Neuron (in vitro differentiated cells): ENCODE measurements around the gene LPIN2.

Experiments used
- H2AFZ ChIP-seq: one replicate; pipeline ENCODE4 v1.6.1; 2013; ENCODE audit warnings: low read depth, mild to moderate bottlenecking, inconsistent platforms, low read length, moderate library complexity
- H3K27me3 ChIP-seq: one replicate; pipeline ENCODE4 v1.6.1; 2013; ENCODE audit warnings: low read length; ENCODE audit not compliant: insufficient read depth
- H3K36me3 ChIP-seq: one replicate; pipeline ENCODE4 v1.6.1; 2013; ENCODE audit warnings: low read length; ENCODE audit not compliant: insufficient read depth
- H3K4me1 ChIP-seq: one replicate; pipeline ENCODE4 v1.6.1; 2013; ENCODE audit warnings: low read length; ENCODE audit not compliant: insufficient read depth
- H3K4me3 ChIP-seq: 2 replicates; pipeline ENCODE4 v1.5.1; 2013; ENCODE audit warnings: mild to moderate bottlenecking, low read length, moderate library complexity
- H3K9me3 ChIP-seq: one replicate; pipeline ENCODE4 v1.6.1; 2013; ENCODE audit warnings: low read length

Gene LPIN2

GRCh38 chr18:2990956-2991640 lies 21.8 kb downstream of the LPIN2 start:
- H3K4me3 ChIP-seq, result no peak overlapping the region
- H3K9me3 ChIP-seq, result peaks cover 5% of the 10 kb centered on the region
- H3K36me3 ChIP-seq, result peaks cover 3% of the 10 kb centered on the region
- no peak overlapping the region for H2AFZ ChIP-seq
- no peaks in the 10 kb centered on the region for H3K27me3 ChIP-seq
- no peaks in the 10 kb centered on the region for H3K4me1 ChIP-seq

- Histone ChIP-seq H3K27me3 (no peaks in the 10 kb centered on the region), H3K36me3 (peaks cover 3% of the 10 kb centered on the region), H3K9me3 (peaks cover 5% of the 10 kb centered on the region), H2AFZ (no peak overlapping the region), H3K4me3 (no peak overlapping the region), H3K4me1 (no peaks in the 10 kb centered on the region)
These were observed 24.8 kb downstream of the LPIN2 start for GRCh38 chr18:2987876-2988790.

- Histone ChIP-seq H3K36me3 (peaks cover 3% of the 10 kb centered on the region), H3K4me1 (peaks cover 14% of the 10 kb centered on the region), H3K9me3 (peaks cover 5% of the 10 kb centered on the region), H3K4me3 (no peak overlapping the region), H3K27me3 (no peaks in the 10 kb centered on the region), H2AFZ (no peak overlapping the region)
These were observed 26.6 kb downstream of the LPIN2 start for GRCh38 chr18:2986150-2986865.

GRCh38 chr18:2985628-2986027 lies 27.3 kb downstream of the LPIN2 start:
- no peak overlapping the region for H3K4me3 ChIP-seq
- peaks cover 3% of the 10 kb centered on the region for H3K36me3 ChIP-seq
- H3K27me3 ChIP-seq, result no peaks in the 10 kb centered on the region
- peaks cover 16% of the 10 kb centered on the region for H3K4me1 ChIP-seq
- H2AFZ ChIP-seq, result no peak overlapping the region
- H3K9me3 ChIP-seq, result peaks cover 2% of the 10 kb centered on the region

- Histone ChIP-seq H3K9me3 (peaks cover under 1% of the 10 kb centered on the region), H3K27me3 (no peaks in the 10 kb centered on the region), H3K36me3 (peaks cover 3% of the 10 kb centered on the region), H2AFZ (no peak overlapping the region), H3K4me1 (peaks cover 16% of the 10 kb centered on the region), H3K4me3 (no peak overlapping the region)
These were observed 28.2 kb downstream of the LPIN2 start for GRCh38 chr18:2984703-2985261.

GRCh38 chr18:2984091-2984490 lies 28.9 kb downstream of the LPIN2 start:
- no peak overlapping the region for H2AFZ ChIP-seq
- H3K36me3 ChIP-seq, result peaks cover 3% of the 10 kb centered on the region
- no peak overlapping the region for H3K4me3 ChIP-seq
- H3K4me1 ChIP-seq, result peaks cover 16% of the 10 kb centered on the region
- H3K9me3 ChIP-seq, result no peaks in the 10 kb centered on the region
- H3K27me3 ChIP-seq, result no peaks in the 10 kb centered on the region

GRCh38 chr18:2983296-2983695 lies 29.6 kb downstream of the LPIN2 start:
- H3K4me1 ChIP-seq, result peaks cover 16% of the 10 kb centered on the region
- H3K9me3 ChIP-seq, result no peaks in the 10 kb centered on the region
- no peak overlapping the region for H3K4me3 ChIP-seq
- no peak overlapping the region for H2AFZ ChIP-seq
- H3K27me3 ChIP-seq, result no peaks in the 10 kb centered on the region
- H3K36me3 ChIP-seq, result peaks cover 3% of the 10 kb centered on the region

- Histone ChIP-seq H3K27me3 (no peaks in the 10 kb centered on the region), H3K9me3 (no peaks in the 10 kb centered on the region), H3K4me1 (peaks cover 16% of the 10 kb centered on the region), H2AFZ (no peak overlapping the region), H3K4me3 (no peak overlapping the region), H3K36me3 (peaks cover 3% of the 10 kb centered on the region)
These were observed 30.3 kb downstream of the LPIN2 start for GRCh38 chr18:2982452-2983269.

- Histone ChIP-seq H3K27me3 (no peaks in the 10 kb centered on the region), H3K4me3 (no peak overlapping the region), H2AFZ (no peak overlapping the region), H3K4me1 (peaks cover 16% of the 10 kb centered on the region), H3K9me3 (no peaks in the 10 kb centered on the region), H3K36me3 (no peaks in the 10 kb centered on the region)
These were observed 30.9 kb downstream of the LPIN2 start for GRCh38 chr18:2982022-2982421.

GRCh38 chr18:2981212-2981728 lies 31.7 kb downstream of the LPIN2 start:
- no peak overlapping the region for H3K4me3 ChIP-seq
- peaks cover 16% of the 10 kb centered on the region for H3K4me1 ChIP-seq
- H3K27me3 ChIP-seq, result no peaks in the 10 kb centered on the region
- H2AFZ ChIP-seq, result no peak overlapping the region
- H3K36me3 ChIP-seq, result no peaks in the 10 kb centered on the region
- H3K9me3 ChIP-seq, result no peaks in the 10 kb centered on the region

GRCh38 chr18:2979871-2980790 lies 32.8 kb downstream of the LPIN2 start:
- H3K36me3 ChIP-seq, result no peaks in the 10 kb centered on the region
- H3K4me3 ChIP-seq, result no peak overlapping the region
- no peaks in the 10 kb centered on the region for H3K9me3 ChIP-seq
- peaks cover 16% of the 10 kb centered on the region for H3K4me1 ChIP-seq
- H3K27me3 ChIP-seq, result no peaks in the 10 kb centered on the region
- H2AFZ ChIP-seq, result no peak overlapping the region
